GM10248 (cell line): ENCODE results near the gene UNC13B.

Experiments used
- CTCF ChIA-PET: fragments of 300-600 bp; sonication (Branson Sonifier 250); formaldehyde crosslinking; extraction: SDS; loops from one replicate; lab custom pipeline; 2021; ENCODE audit warnings: antibody characterized with exemption; lab: Yijun Ruan, JAX
- POLR2A ChIA-PET: fragments of 350-650 bp; sonication (Branson Sonifier 250); formaldehyde crosslinking; extraction: SDS; loops from one replicate; lab custom pipeline; 2020; ENCODE audit warnings: antibody characterized with exemption; lab: Yijun Ruan, JAX
- DNase-seq: peaks from one replicate; pipeline ENCODE4 v3.0.0; 2012; ENCODE audit errors: extremely low spot score
- CTCF ChIP-seq: IDR thresholded peaks from 2 replicates; pipeline ENCODE4 v1.5.1; 2012; ENCODE audit warnings: mild to moderate bottlenecking, low read depth; ENCODE audit errors: extremely low read depth, missing control alignments, control extremely low read depth

UNC13B gene

GRCh38 chr9:35415402-35416097 lies 253.7 kb downstream of the UNC13B start:
- DNase-seq = no peak
- POLR2A ChIA-PET = interaction anchor here (0.6 kb wide), 1 partner anchor 593 kb away, joined by 6 read pairs; no protein-coding TSS in a partner anchor
- CTCF ChIA-PET = interaction anchor here (0.9 to 1.7 kb wide), 6 partner anchors 8 to 301 kb away, joined by 3 to 4 read pairs (median 3); no protein-coding TSS in a partner anchor
- TF ChIP-seq CTCF = no peak

GRCh38 chr9:35416098-35416427 lies 254.3 kb downstream of the UNC13B start:
- ChIA-PET CTCF (interaction anchor here (0.9 to 1.7 kb wide), 5 partner anchors 8 to 302 kb away, joined by 3 to 4 read pairs (median 3); no protein-coding TSS in a partner anchor), POLR2A (no interaction called here)
- no peak for TF ChIP-seq CTCF
- no peak for DNase-seq

GRCh38 chr9:35422346-35422745 lies 260.5 kb downstream of the UNC13B start:
- CTCF ChIA-PET = no interaction called here
- no peak for DNase-seq
- no peak for TF ChIP-seq CTCF
- POLR2A ChIA-PET = no interaction called here

GRCh38 chr9:35422753-35423152 lies 260.9 kb downstream of the UNC13B start:
- POLR2A ChIA-PET = no interaction called here
- no peak for DNase-seq
- CTCF ChIA-PET = no interaction called here
- TF ChIP-seq CTCF = no peak

- no peak for TF ChIP-seq CTCF
- ChIA-PET POLR2A (no interaction called here), CTCF (interaction anchor here (0.7 to 1.0 kb wide), 3 partner anchors 8 to 84 kb away, joined by 3 to 4 read pairs (median 3); no protein-coding TSS in a partner anchor)
- DNase-seq = no peak
These were observed 261.7 kb downstream of the UNC13B start for GRCh38 chr9:35423499-35423898.

GRCh38 chr9:35424356-35425352 lies 262.8 kb downstream of the UNC13B start:
- no peak for TF ChIP-seq CTCF
- ChIA-PET POLR2A (no interaction called here), CTCF (interaction anchor here (0.7 to 1.5 kb wide), 4 partner anchors 9 to 15 kb away, joined by 3 to 4 read pairs (median 3); no protein-coding TSS in a partner anchor)
- DNase-seq = no peak
